WTC11 (cell line): ENCODE measurements around the gene DNAJB2. TPM values are rescaled to one million over a fixed set of nuclear protein-coding genes. Genes with fewer than 3 reads are reported as not detected.

Experiments
- ATAC-seq: fragments of 200-7000 bp; cut with Tn5 transposase; 2 replicates; pipeline ENCODE4 v1.10.0; 2021; ENCODE audit warnings: mild to moderate bottlenecking, moderate library complexity
- CTCF ChIA-PET: fragments of 300-600 bp; sonication (Branson Sonifier 250); formaldehyde crosslinking; loops from one replicate; lab custom pipeline; 2021; ENCODE audit warnings: antibody characterized with exemption; lab: Charles Lee
- POLR2A ChIA-PET: fragments of 350-600 bp; sonication (Branson Sonifier 250); formaldehyde crosslinking; loops from one replicate; lab custom pipeline; 2021; ENCODE audit warnings: antibody characterized with exemption; lab: Charles Lee
- DNase-seq: peaks from one replicate; pipeline ENCODE4 v3.0.0; 2021; ENCODE audit warnings: low spot score
- H3K27ac Mint-ChIP-seq: 2 replicates; pipeline ENCODE4 v1.8.0; 2021; ENCODE audit warnings: mixed read lengths
- H3K27me3 Mint-ChIP-seq: 2 replicates; pipeline ENCODE4 v1.8.0; 2021; ENCODE audit warnings: low read depth, mild to moderate bottlenecking, moderate library complexity, mixed read lengths
- H3K36me3 Mint-ChIP-seq: 2 replicates; pipeline ENCODE4 v1.8.0; 2021; ENCODE audit warnings: mixed read lengths
- H3K4me1 Mint-ChIP-seq: 2 replicates; pipeline ENCODE4 v1.8.0; 2022; ENCODE audit warnings: mixed read lengths
- H3K4me3 Mint-ChIP-seq: 2 replicates; pipeline ENCODE4 v1.8.0; 2021; ENCODE audit warnings: mild to moderate bottlenecking, moderate library complexity, mixed read lengths
- H3K9me3 Mint-ChIP-seq: 2 replicates; pipeline ENCODE4 v1.8.0; 2021; ENCODE audit warnings: mixed read lengths
- AFF4 ChIP-seq: sonication (generic); formaldehyde crosslinking; IDR thresholded peaks from 2 replicates; pipeline ENCODE4 v1.8.1; 2023; ENCODE audit warnings: mild to moderate bottlenecking, missing genetic modification reagents, borderline replicate concordance
- ATF3 ChIP-seq: sonication (generic); formaldehyde crosslinking; conservative IDR thresholded peaks from 2 replicates; pipeline ENCODE4 v1.8.1; 2022; ENCODE audit warnings: mild to moderate bottlenecking, missing genetic modification reagents
- CDX4 ChIP-seq: fragments of 250-450 bp; sonication (Bioruptor Pico); IDR thresholded peaks from 2 replicates; pipeline ENCODE4 v1.9.0; 2021; ENCODE audit warnings: moderate library complexity, mild to moderate bottlenecking, inconsistent platforms, borderline replicate concordance
- CREB1 ChIP-seq: sonication (generic); formaldehyde crosslinking; IDR thresholded peaks from 2 replicates; pipeline ENCODE4 v1.8.0; 2023; ENCODE audit warnings: mild to moderate bottlenecking, missing genetic modification reagents
- E2F4 ChIP-seq: sonication (generic); formaldehyde crosslinking; IDR thresholded peaks from 2 replicates; pipeline ENCODE4 v1.8.1; 2022; ENCODE audit warnings: low read depth, mild to moderate bottlenecking, moderate library complexity, missing genetic modification reagents, borderline replicate concordance
- GABPB1 ChIP-seq: sonication (generic); formaldehyde crosslinking; IDR thresholded peaks from 2 replicates; pipeline ENCODE4 v1.8.1; 2023; ENCODE audit warnings: mild to moderate bottlenecking, missing genetic modification reagents
- JAZF1 ChIP-seq: fragments of 250-450 bp; sonication (Bioruptor Pico); IDR thresholded peaks from 2 replicates; pipeline ENCODE4 v1.9.0; 2021; ENCODE audit warnings: moderate library complexity, mild to moderate bottlenecking, inconsistent platforms
- KAT7 ChIP-seq: sonication (generic); formaldehyde crosslinking; IDR thresholded peaks from 2 replicates; pipeline ENCODE4 v1.8.1; 2023; ENCODE audit warnings: missing genetic modification reagents, mild to moderate bottlenecking, borderline replicate concordance
- PRDM15 ChIP-seq: sonication (generic); formaldehyde crosslinking; IDR thresholded peaks from 2 replicates; pipeline ENCODE4 v1.8.0; 2022; ENCODE audit warnings: missing genetic modification reagents
- PREB ChIP-seq: sonication (generic); formaldehyde crosslinking; IDR thresholded peaks from 2 replicates; pipeline ENCODE4 v1.8.1; 2022; ENCODE audit warnings: mild to moderate bottlenecking, missing genetic modification reagents, moderate library complexity, borderline replicate concordance
- SMAD4 ChIP-seq: sonication (generic); formaldehyde crosslinking; IDR thresholded peaks from 2 replicates; pipeline ENCODE4 v1.8.0; 2022; ENCODE audit warnings: mild to moderate bottlenecking, missing genetic modification reagents
- SOX15 ChIP-seq: fragments of 250-450 bp; sonication (Bioruptor Pico); IDR thresholded peaks from 2 replicates; pipeline ENCODE4 v1.9.0; 2021; ENCODE audit warnings: mild to moderate bottlenecking
- TEAD4 ChIP-seq: sonication (generic); formaldehyde crosslinking; IDR thresholded peaks from 2 replicates; pipeline ENCODE4 v1.8.0; 2022; ENCODE audit warnings: mild to moderate bottlenecking, missing genetic modification reagents
- TP53 ChIP-seq: sonication (generic); formaldehyde crosslinking; IDR thresholded peaks from 2 replicates; pipeline ENCODE4 v1.8.1; 2023; ENCODE audit warnings: mild to moderate bottlenecking, missing genetic modification reagents
- USF2 ChIP-seq: sonication (generic); formaldehyde crosslinking; IDR thresholded peaks from 2 replicates; pipeline ENCODE4 v1.8.1; 2023; ENCODE audit warnings: mild to moderate bottlenecking, missing genetic modification reagents, moderate library complexity
- ZNF232 ChIP-seq: sonication (generic); formaldehyde crosslinking; IDR thresholded peaks from 2 replicates; pipeline ENCODE4 v1.8.0; 2022; ENCODE audit warnings: mild to moderate bottlenecking, missing genetic modification reagents
- ZNF671 ChIP-seq: fragments of 250-450 bp; sonication (Bioruptor Pico); IDR thresholded peaks from 2 replicates; pipeline ENCODE4 v1.8.0; 2021; ENCODE audit warnings: mild to moderate bottlenecking
- total RNA-seq: library from RNA; stranded (reverse); gene quantifications from 3 replicates; pipeline ENCODE4 v1.2.3, GENCODE V29; 2021

The DNAJB2 gene
- total RNA-seq, 1 experiment from 2014 or later, result 36.1 TPM

GRCh38 chr2:219284501-219285372, 5.6 kb downstream of the DNAJB2 start:
- POLR2A ChIA-PET, result no interaction called here
- no peak for DNase-seq
- peaks cover 8% of the 10 kb centered on the region; the same call in 1 of the 2 replicates for H3K36me3 Mint-ChIP-seq
- ATAC-seq, result no peak
- TF ChIP-seq TP53 (CRISPR knock-in tag), result no peak
- H3K27me3 Mint-ChIP-seq, result no peaks in the 10 kb centered on the region
- H3K4me1 Mint-ChIP-seq, result peaks cover 12% of the 10 kb centered on the region
- no peaks in the 10 kb centered on the region for H3K9me3 Mint-ChIP-seq
- no peak overlapping the region for H3K4me3 Mint-ChIP-seq
- no peak overlapping the region for H3K27ac Mint-ChIP-seq
- CTCF ChIA-PET, result interaction anchor here (1.6 to 3.4 kb wide), 2 partner anchors 10 to 16 kb away, joined by 6 to 62 read pairs; no protein-coding TSS in a partner anchor

GRCh38 chr2:219285373-219285735, 6.2 kb downstream of the DNAJB2 start:
- H3K36me3 Mint-ChIP-seq, result peaks cover 8% of the 10 kb centered on the region; the same call in 1 of the 2 replicates
- H3K4me1 Mint-ChIP-seq, result peaks cover 11% of the 10 kb centered on the region
- ATAC-seq (no peak), DNase-seq (no peak)
- no peak overlapping the region for H3K27ac Mint-ChIP-seq
- no peaks in the 10 kb centered on the region for H3K9me3 Mint-ChIP-seq
- ChIA-PET POLR2A (interaction anchor here (1.2 to 2.1 kb wide), 2 partner anchors 10 to 40 kb away, joined by 3 to 5 read pairs; partner anchors contain the start of genes GLB1L and STK16), CTCF (interaction anchor here (1.3 to 3.4 kb wide), 5 partner anchors 8 to 131 kb away, joined by 4 to 62 read pairs (median 7); no protein-coding TSS in a partner anchor)
- no peak for TF ChIP-seq JAZF1 (CRISPR knock-in tag)
- TF ChIP-seq CDX4 (CRISPR knock-in tag), result no peak
- TF ChIP-seq USF2 (CRISPR knock-in tag), result no peak
- no peak for TF ChIP-seq SMAD4 (CRISPR knock-in tag)
- no peak for TF ChIP-seq GABPB1 (CRISPR knock-in tag)
- no peak for TF ChIP-seq PREB (CRISPR knock-in tag)
- no peak for TF ChIP-seq TEAD4 (CRISPR knock-in tag)
- no peaks in the 10 kb centered on the region for H3K27me3 Mint-ChIP-seq
- no peak overlapping the region for H3K4me3 Mint-ChIP-seq

GRCh38 chr2:219285894-219286425, 6.8 kb downstream of the DNAJB2 start:
- Mint-ChIP-seq H3K4me3 (peak overlapping the region; percentile 32), H3K4me1 (peaks cover 11% of the 10 kb centered on the region), H3K36me3 (peaks cover 8% of the 10 kb centered on the region; the same call in 1 of the 2 replicates), H3K27ac (peak overlapping the region; percentile 26; the same call in 1 of the 2 replicates), H3K27me3 (no peaks in the 10 kb centered on the region; the same call in 1 of the 2 replicates), H3K9me3 (no peaks in the 10 kb centered on the region)
- DNase-seq (peak; percentile 78), ATAC-seq (peak; percentile 97)
- CTCF ChIA-PET, result interaction anchor here (0.6 to 3.4 kb wide), 13 partner anchors 8 to 290 kb away, joined by 3 to 62 read pairs (median 5); partner anchors contain the start of genes SPEG and TUBA4B
- POLR2A ChIA-PET, result interaction anchor here (1.2 to 2.1 kb wide), 2 partner anchors 9 to 41 kb away, joined by 3 to 5 read pairs; partner anchors contain the start of genes GLB1L and STK16
- TF ChIP-seq E2F4 (CRISPR knock-in tag) (no peak), ZNF232 (CRISPR knock-in tag) (no peak), ATF3 (CRISPR knock-in tag) (no peak), PRDM15 (CRISPR knock-in tag) (no peak), TP53 (CRISPR knock-in tag) (no peak), KAT7 (CRISPR knock-in tag) (no peak), AFF4 (CRISPR knock-in tag) (no peak), TEAD4 (CRISPR knock-in tag) (no peak), SOX15 (CRISPR knock-in tag) (no peak), ZNF671 (CRISPR knock-in tag) (no peak), CREB1 (CRISPR knock-in tag) (no peak)
